ENCODE measurements around the gene TCIRG1.

TCIRG1 gene

DNA sequence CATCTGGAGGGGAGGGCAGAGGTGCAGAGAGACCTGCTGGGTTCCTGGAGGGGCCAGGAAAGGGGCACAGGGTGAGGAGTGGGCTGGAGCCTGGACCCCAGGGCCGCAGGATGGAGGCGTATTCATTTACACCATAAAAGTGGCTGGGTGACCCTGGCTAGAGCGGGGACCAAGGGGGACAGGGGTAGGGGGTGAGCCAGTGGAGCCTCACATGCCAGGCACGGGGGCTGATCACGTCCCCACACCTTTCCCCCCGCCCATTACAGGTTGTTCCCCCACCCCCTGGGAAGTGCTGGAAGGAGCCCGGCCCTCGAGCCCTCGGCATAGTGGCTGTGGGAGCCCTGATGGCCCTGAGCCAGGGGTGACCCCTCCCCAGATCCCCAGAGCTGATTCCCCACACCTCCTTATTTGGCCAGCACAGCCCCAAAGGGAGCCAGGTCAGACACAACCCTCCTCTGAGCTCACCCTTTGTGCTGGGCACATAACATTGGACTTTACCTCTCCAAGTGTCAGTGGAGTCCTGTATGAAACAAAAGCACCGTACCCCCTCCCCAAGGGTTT lies 781 bp downstream of the TCIRG1 start:
- TF ChIP-seq ZFP3 (CRISPR knock-in tag; IDR thresholded peaks at IDR 0.05): no peak
- no peak for TF ChIP-seq ZNF565 (CRISPR knock-in tag; conservative IDR thresholded peaks at IDR 0.05; ENCODE audit: low read depth)
- no peak for TF ChIP-seq ZC3H10 (CRISPR knock-in tag; IDR thresholded peaks at IDR 0.05)
- no peak for TF ChIP-seq ZNF8 (CRISPR knock-in tag; IDR thresholded peaks at IDR 0.05)
- no peak for TF ChIP-seq TSHZ2 (CRISPR knock-in tag; IDR thresholded peaks at IDR 0.05)
- no peak for TF ChIP-seq TOX (CRISPR knock-in tag; IDR thresholded peaks at IDR 0.05; ENCODE audit: borderline replicate concordance)
- TF ChIP-seq ZFP30 (CRISPR knock-in tag; IDR thresholded peaks at IDR 0.05): no peak
- TF ChIP-seq, protein P1, sequence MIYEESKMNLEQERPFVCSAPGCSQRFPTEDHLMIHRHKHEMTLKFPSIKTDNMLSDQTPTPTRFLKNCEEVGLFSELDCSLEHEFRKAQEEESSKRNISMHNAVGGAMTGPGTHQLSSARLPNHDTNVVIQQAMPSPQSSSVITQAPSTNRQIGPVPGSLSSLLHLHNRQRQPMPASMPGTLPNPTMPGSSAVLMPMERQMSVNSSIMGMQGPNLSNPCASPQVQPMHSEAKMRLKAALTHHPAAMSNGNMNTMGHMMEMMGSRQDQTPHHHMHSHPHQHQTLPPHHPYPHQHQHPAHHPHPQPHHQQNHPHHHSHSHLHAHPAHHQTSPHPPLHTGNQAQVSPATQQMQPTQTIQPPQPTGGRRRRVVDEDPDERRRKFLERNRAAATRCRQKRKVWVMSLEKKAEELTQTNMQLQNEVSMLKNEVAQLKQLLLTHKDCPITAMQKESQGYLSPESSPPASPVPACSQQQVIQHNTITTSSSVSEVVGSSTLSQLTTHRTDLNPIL (CRISPR knock-in tag; IDR thresholded peaks at IDR 0.05; ENCODE audit: low read depth): no peak
- TF ChIP-seq ZNF70 (CRISPR knock-in tag; IDR thresholded peaks at IDR 0.05): no peak
- no peak for TF ChIP-seq CSDC2 (CRISPR knock-in tag; IDR thresholded peaks at IDR 0.05)
- TF ChIP-seq ARNTL (CRISPR knock-in tag; IDR thresholded peaks at IDR 0.05; ENCODE audit: borderline replicate concordance, low read depth): no peak
- TF ChIP-seq ISL1 (CRISPR knock-in tag; IDR thresholded peaks at IDR 0.05): no peak
- TF ChIP-seq ESRRG (CRISPR knock-in tag; IDR thresholded peaks at IDR 0.05): no peak
- no peak for TF ChIP-seq BACH2 (CRISPR knock-in tag; IDR thresholded peaks at IDR 0.05; ENCODE audit: borderline replicate concordance)
- TF ChIP-seq POU6F1 (CRISPR knock-in tag; IDR thresholded peaks at IDR 0.05; ENCODE audit: borderline replicate concordance, low read depth): no peak
- no peak for TF ChIP-seq TCF4 (CRISPR knock-in tag; IDR thresholded peaks at IDR 0.05; ENCODE audit: borderline replicate concordance)
- TF ChIP-seq GLIS3 (CRISPR knock-in tag; IDR thresholded peaks at IDR 0.05): no peak
- TF ChIP-seq, protein P2, sequence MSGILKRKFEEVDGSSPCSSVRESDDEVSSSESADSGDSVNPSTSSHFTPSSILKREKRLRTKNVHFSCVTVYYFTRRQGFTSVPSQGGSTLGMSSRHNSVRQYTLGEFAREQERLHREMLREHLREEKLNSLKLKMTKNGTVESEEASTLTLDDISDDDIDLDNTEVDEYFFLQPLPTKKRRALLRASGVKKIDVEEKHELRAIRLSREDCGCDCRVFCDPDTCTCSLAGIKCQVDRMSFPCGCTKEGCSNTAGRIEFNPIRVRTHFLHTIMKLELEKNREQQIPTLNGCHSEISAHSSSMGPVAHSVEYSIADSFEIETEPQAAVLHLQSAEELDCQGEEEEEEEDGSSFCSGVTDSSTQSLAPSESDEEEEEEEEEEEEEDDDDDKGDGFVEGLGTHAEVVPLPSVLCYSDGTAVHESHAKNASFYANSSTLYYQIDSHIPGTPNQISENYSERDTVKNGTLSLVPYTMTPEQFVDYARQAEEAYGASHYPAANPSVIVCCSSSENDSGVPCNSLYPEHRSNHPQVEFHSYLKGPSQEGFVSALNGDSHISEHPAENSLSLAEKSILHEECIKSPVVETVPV (CRISPR knock-in tag; IDR thresholded peaks at IDR 0.05): no peak
- no peak for TF ChIP-seq PPARA (CRISPR knock-in tag; IDR thresholded peaks at IDR 0.05; ENCODE audit: borderline replicate concordance)
- TF ChIP-seq PATZ1 (CRISPR knock-in tag; IDR thresholded peaks at IDR 0.05; ENCODE audit: borderline replicate concordance): no peak
- no peak for ATAC-seq

DNA sequence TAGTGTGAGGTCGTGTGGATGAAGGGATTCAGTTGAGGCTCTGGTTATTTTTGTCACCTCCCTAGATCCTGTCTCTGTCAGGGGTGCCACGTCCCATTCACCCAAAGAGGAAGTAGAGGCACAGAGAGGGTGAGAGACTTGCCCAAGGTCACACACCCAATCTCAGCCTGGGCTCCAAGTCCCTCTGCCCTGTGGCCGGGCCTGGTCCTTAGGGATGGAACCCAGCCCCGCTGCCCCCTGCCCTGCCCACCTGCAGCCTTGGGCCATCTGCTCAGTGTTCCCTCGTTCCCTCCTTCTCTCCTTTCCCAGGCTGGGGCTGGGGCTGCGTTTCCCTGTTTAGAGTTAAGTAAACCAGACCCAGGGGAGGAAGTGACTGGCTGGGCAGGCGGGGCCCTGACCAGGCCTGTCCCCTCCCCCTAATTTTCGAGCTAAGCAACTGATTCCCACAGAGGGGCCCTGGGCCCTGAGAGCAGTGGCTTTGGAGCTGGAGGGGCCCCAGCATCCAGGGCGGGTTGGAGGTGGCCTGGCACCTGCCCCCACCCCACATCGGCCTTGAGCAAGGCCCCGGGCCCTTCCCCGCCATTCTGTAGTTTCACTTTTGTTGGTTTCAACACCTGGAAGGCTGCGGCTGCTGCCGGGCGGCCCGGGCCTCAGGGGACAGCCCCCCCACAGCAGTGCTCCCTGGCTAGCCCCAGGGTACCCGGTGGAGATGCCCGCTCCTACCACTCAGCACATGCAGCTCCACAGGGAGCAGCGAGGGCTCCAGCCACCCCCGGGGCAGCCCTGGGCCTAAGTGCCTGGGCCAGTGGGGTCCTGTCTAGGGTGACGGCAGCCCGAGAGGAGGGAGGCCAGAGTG lies 1.5 kb downstream of the TCIRG1 start:
- peak; percentile 51 for ATAC-seq
- TF ChIP-seq ZFP30 (CRISPR knock-in tag; IDR thresholded peaks at IDR 0.05) (no peak), SNAI2 (CRISPR knock-in tag; IDR thresholded peaks at IDR 0.05) (no peak), ZC3H10 (CRISPR knock-in tag; IDR thresholded peaks at IDR 0.05) (no peak), RARB (CRISPR knock-in tag; IDR thresholded peaks at IDR 0.05) (no peak), ZFP3 (CRISPR knock-in tag; IDR thresholded peaks at IDR 0.05) (no peak), ZNF8 (CRISPR knock-in tag; IDR thresholded peaks at IDR 0.05) (no peak), ISL1 (CRISPR knock-in tag; IDR thresholded peaks at IDR 0.05) (no peak), TSHZ2 (CRISPR knock-in tag; IDR thresholded peaks at IDR 0.05) (no peak), OSR1 (CRISPR knock-in tag; IDR thresholded peaks at IDR 0.05) (no peak), ZNF70 (CRISPR knock-in tag; IDR thresholded peaks at IDR 0.05) (no peak), GLIS3 (CRISPR knock-in tag; IDR thresholded peaks at IDR 0.05) (no peak)
- TF ChIP-seq, protein P1 (CRISPR knock-in tag; IDR thresholded peaks at IDR 0.05; ENCODE audit: low read depth): no peak
- TF ChIP-seq, protein P2 (CRISPR knock-in tag; IDR thresholded peaks at IDR 0.05): no peak

Measured in SK-N-SH treated with all-trans-retinoic acid at 6 μM for 48 hours (cell line).